ENCODE measurements around the gene FRS2.

DNA sequence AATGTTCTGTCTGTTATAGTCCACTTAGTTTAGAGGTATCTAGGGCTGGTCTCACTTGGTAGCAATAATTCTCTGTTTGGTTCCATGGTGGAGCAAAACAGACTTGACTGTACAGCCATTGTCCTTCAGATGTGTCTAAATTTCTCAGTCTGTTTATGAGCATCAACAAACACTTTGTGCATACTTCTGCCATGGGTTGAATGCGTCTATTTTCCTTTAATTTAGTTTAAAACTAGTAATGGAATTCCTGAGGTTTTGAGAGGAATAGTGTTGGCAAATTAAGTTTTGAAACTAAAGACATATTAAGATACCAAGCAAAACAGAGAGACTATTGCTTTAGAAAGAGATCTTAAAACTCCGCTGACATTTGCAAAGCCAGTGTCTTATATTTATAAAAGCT, 22.6 kb downstream of the FRS2 start:
- TF ChIP-seq POLR2AphosphoS5 (IDR thresholded peaks at IDR 0.05; ENCODE audit: borderline replicate concordance, low read depth, low read length) = no peak
- no peak for TF ChIP-seq EZH2 (IDR thresholded peaks at IDR 0.05)
